Measurements from ENCODE around the gene CR1L.
"Not testable (repeated sequence)": the region's sequence is repeated elsewhere in the genome, so short reads cannot be mapped to it uniquely, and the experiment has no call there.

The CR1L gene

GRCh38 chr1:207747627-207748492, 102.9 kb downstream of the CR1L start:
- no peak for DNase-seq

GRCh38 chr1:207748737-207749528, 104.0 kb downstream of the CR1L start:
- DNase-seq = no peak

GRCh38 chr1:207750631-207751305, 105.8 kb downstream of the CR1L start:
- no peak for DNase-seq

DNA sequence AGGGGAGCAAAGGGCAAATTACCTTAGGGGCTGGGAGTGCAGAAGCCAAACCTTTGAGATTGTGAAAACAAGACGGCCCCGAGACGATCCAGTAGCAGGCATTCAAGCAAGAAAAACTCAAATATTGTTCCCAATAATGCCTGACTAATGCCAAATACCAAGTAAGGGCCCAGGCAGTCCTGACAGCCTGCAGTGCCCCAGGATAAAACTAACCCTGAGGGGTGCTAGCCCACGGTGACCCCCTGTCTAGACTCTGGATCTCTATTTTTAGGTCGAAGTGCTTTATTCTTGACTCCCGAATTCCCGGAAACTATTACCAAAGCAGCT, 106.5 kb downstream of the CR1L start:
- DNase-seq = not testable (repeated sequence)

DNA sequence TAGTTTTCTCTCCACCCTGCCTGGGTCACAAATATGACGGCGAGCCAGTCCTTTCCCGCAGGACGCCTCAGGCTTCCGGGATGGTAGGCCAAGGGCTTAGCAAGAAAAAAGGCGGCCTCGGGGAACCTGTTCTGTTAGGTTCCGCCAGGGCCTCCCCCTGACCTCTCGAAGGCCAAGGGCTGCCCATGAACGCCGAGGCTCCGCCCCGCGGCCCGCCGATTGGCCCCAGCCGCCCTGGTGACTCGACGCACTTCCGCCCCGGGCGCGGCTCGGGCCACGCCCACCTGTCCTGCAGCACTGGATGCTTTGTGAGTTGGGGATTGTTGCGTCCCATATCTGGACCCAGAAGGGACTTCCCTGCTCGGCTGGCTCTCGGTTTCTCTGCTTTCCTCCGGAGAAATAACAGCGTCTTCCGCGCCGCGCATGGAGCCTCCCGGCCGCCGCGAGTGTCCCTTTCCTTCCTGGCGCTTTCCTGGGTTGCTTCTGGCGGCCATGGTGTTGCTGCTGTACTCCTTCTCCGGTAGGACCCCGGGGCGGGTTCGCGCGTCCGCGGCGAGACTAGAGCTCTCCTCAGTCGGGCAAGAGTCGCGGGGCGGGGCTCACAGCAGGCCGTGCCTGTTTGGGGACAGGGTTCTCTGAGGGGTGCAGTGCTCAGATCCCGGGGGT, 107.0 kb downstream of the CR1L start, which contains the start of gene CD46:
TSS of gene CD46 (plus strand) at position 265 of the 666 bp plus-strand sequence. CDS start at position 424, 159 bp downstream.
- DNase-seq = peak; percentile 91

DNA sequence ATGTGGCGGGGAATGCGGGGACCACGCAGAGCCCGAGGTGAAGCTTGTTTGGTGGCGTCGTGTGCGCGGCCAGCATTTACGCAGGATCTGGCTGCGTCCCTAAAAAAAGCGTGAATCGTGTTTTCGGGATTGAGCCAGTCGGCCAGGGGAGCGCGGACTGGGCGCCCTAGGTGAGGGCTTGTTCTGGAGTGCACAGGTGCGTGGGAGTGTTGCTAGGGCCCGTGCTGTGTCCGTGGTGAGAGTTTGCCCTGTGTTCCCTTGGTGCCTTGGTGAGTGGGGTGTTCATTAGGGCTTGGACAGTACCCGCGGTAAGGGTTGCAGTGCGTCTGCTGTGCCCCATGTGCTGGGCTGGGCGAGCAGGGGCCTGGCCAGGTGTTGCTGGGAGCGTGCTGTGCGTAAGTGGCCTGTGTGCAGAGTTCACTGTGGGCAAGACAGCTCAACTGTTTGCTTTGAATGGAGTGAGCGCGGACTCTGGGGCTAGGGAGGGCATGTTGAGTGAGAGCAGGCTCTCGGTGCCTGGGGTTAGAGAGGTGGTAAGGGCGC, 107.6 kb downstream of the CR1L start:
- no peak for DNase-seq

DNA sequence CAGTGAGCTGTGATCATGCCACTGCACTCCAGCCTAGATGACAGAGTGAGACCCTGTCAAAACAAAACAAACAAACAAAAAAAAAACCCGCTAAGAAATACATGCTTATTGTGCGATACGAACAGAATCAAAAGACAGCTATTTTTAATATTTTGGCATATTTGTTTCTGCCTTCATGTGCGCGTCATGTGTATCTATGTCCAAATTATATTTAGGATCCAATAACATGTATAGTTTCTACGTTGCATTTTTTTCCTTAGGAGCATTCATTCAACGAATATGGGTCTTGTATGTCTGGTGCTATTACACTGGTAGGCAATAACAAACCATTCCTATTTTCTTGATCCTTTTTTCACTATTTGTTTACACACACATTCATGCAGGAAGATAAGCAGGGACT, 108.7 kb downstream of the CR1L start:
- DNase-seq = no peak

DNA sequence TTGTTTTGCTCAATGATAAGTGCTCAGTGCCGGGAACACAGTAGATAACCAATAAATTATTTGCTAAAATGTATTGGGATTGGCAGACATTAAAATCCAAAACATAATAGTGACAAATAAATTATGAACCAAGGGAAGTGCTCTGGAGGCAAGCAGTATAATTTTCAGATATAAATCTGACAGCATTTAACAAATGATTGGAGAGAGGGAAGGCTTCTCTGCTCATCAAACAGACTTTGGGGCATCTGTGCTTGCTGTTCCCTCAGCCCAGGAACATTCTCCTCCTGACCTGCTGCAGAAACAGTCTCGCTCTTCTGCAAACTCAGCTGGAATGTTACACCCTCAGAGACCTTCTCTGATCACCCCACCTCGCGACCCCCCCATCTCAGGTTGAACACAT, 109.1 kb downstream of the CR1L start:
- no peak for DNase-seq

DNA sequence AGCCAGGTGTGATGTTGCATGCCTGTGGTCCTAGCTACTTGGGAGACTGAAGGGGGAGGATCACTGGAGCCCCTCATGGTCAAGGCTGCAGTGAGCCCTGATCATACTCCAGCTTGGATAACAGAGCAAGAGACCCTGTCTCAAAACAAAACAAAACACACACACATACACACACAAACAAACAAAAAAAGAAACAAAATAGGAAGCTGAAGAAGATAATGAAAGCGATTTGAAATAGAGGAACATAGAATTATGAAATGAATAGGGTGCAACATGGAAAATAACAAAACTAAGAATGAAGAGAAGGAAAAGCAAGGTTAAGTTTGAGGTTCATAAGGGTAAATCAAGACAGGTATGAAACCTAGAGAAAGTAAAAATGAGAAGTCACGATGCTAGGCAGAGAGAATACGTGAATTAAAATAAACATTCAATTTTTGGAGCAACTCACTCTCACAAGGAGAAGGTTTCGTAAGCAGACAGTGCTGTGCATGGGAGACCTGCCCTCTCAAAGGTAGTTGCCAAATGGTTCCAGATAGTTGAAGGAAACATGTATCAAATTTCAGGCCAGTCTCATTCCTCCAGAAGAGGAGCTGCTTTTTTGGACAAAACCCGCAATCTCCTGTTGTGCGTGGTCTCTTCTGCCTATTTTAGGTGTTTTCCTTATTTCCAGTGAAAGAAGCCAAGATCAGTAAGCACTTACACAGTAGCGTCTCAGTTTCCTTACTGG, 110.2 kb downstream of the CR1L start:
- DNase-seq = no peak

DNA sequence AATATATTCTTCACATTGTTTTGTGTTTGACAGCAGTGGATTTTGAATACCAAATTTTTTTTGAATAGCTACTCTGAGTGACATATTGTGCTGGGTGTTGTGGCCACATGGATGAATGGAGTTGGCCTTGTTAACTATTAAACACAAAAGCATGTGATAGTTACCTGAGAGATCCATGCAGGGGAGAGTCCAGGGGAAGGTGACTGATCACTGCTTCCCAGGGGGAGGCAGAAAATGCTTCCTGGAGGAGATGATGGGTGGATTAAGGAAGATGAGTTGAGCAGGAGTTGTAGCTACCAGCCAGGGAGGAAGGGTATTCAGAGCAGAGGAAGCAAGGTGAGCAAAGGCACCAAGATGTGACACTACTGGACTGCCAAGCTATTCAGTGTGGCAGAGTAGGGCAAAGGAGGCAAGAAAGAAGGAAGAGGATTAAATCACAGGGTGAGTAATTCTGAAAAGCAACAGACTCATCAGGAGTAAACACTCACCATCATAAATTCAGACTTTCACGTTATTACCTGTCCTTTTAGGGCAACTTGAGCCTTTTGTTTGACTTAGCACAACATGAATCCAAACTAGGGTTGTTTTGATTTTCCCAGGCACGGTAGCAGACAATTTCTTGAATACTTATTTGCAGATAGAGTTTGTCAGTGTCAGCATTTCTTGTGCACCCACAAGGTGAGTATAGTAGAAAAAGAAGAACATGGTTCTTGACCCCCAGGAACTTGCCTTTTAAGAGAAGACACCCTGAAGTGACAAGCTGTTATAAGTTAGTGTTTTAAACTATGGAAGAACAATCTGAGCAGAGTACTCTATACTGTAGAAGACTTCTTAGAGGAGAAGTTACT, 111.1 kb downstream of the CR1L start:
- no peak for DNase-seq

- no peak for DNase-seq
These were observed 117.7 kb downstream of the CR1L start for GRCh38 chr1:207762622-207763021.

- no peak for DNase-seq
These were observed 118.2 kb downstream of the CR1L start for GRCh38 chr1:207763091-207763490.

GRCh38 chr1:207763972-207764371, 119.0 kb downstream of the CR1L start:
- DNase-seq = no peak

DNA sequence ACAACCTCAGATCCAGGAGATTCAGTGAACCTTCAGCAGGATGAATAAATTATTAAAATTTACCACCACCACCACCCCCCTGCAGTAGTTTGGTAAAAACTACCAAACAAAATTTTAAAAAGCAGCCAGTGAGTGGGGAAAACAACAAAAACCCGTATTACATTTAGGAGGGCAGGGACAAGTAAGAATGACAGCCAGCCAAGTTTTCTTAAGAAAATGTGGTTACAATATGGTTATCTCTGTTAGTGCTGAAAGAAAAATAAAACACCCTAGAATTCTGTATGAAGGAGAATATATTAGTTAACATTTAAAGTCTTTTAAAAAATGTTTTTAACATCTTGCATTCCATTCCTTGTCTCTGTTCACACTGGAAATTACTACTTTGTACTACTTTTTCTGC, 121.6 kb downstream of the CR1L start:
- DNase-seq = no peak

DNA sequence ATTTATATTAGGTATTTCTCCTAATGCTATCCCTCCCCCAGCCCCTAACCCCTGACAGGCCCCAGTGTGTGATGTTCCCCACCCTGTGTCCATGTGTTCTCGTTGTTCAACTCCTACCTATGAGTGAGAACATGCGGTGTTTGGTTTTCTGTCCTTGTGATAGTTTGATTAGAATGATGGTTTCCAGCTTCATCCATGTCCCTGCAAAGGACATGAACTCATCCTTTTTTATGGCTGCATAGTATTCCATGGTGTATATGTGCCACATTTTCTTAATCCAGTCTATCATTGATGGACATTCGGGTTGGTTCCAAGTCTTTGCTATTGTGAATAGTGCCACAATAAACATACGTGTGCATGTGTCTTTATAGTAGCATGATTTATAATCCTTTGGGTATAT, 125.6 kb downstream of the CR1L start:
- DNase-seq = not testable (repeated sequence)

Data from NCI-H446 treated with DMSO at 0.1 percent for 48 hours (cell line).